C4-2B (cell line): Measurements from ENCODE around the gene FANCE.

ENCODE experiments used
- CTCF ChIP-seq: fragments of 450-650 bp; conservative IDR thresholded peaks from 2 replicates; pipeline ENCODE4 v1.5.1; 2017; ENCODE audit warnings: mild to moderate bottlenecking
- ZFX ChIP-seq: fragments of 450-650 bp; IDR thresholded peaks from 2 replicates; pipeline ENCODE4 v1.6.1; 2017

- TF ChIP-seq CTCF = no peak
- TF ChIP-seq ZFX = no peak
Observed at GRCh38 chr6:35468980-35469750, 17.0 kb downstream of the FANCE start.
